RWPE1 (cell line): ENCODE results near the gene HBE1.

Source experiments
- CTCF ChIA-PET: fragments of 350-600 bp; sonication (Branson Sonifier 250); formaldehyde crosslinking; extraction: SDS; loops from one replicate; lab custom pipeline; 2021; lab: Yijun Ruan, JAX
- POLR2A ChIA-PET: fragments of 400-600 bp; formaldehyde crosslinking; extraction: SDS; loops from one replicate; lab custom pipeline; 2020; ENCODE audit warnings: antibody characterized with exemption; ENCODE audit not compliant: low non-redundant PET; lab: Yijun Ruan, JAX
- DNase-seq: peaks from one replicate; pipeline ENCODE4 v3.0.0; 2012; ENCODE audit warnings: low spot score
- H3K27ac ChIP-seq: fragments of 450-650 bp; 2 replicates; pipeline ENCODE4 v1.5.1; 2017
- CTCF ChIP-seq: fragments of 450-650 bp; conservative IDR thresholded peaks from 2 replicates; pipeline ENCODE4 v1.5.1; 2017; ENCODE audit warnings: low read depth, mild to moderate bottlenecking

HBE1 gene

DNA sequence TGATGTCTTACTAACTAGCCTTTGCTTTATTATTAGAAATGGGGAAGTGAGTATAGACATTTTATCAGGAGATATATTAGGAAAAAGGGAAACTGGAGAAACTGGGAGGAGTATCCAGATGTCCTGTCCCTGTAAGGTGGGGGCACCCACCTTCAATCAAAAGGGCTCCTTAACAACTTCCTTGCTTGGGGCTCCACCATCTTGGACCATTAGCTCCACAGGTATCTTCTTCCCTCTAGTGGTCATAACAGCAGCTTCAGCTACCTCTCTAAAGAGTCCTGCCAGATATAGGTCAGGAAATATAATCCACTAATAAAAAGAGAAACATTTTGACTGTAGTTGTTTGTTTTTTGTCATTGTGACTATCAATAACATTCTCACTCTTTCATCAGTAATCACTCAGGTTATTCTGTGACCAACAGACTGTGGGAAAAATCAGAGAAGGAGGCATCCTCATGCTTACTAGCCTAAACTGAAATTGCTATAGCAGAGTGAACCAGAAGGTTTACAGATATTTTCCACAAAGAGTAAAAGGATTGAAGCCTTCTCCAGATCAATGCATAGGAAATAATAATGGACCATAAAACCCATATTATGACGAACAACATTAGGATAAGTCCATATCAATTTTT lies 21.6 kb upstream of the HBE1 start:
- ChIA-PET POLR2A (no interaction called here), CTCF (interaction anchor here (0.6 to 1.3 kb wide), 9 partner anchors 9 to 665 kb away, joined by 3 to 5 read pairs (median 3); partner anchors contain the start of gene OR51D1)
- DNase-seq = peak; percentile 33
- TF ChIP-seq CTCF = peak; percentile 54
- H3K27ac ChIP-seq = no peak overlapping the region

GRCh38 chr11:5290106-5290505 lies 20.4 kb upstream of the HBE1 start:
- no peak for DNase-seq
- no peak for TF ChIP-seq CTCF
- CTCF ChIA-PET = no interaction called here
- POLR2A ChIA-PET = no interaction called here
- H3K27ac ChIP-seq = no peak overlapping the region

DNA sequence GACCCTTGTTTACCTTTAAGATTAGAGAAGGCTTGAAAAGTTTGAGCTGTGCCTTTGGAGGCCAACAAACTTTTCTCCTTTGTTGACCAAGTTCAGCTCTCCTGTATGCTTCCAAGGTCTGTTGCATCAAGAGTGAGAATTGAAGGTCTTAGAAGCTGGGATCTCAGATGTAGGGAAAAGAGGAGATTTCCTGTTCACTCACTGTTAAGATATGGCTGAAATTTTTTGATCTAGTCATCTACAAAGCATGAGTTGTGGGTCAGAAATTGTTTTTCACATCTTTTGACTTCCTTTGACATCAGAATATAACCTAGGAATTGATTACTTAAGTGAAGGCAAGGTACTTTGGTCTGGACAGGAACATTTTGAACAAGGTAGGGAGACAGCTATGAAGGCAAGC lies 20.0 kb upstream of the HBE1 start:
- TF ChIP-seq CTCF = no peak
- DNase-seq = no peak
- ChIA-PET CTCF (interaction anchor here (0.6 to 0.8 kb wide), 2 partner anchors 8 to 662 kb away, joined by 3 read pairs; no protein-coding TSS in a partner anchor), POLR2A (no interaction called here)
- no peak overlapping the region for H3K27ac ChIP-seq

- no peak overlapping the region for H3K27ac ChIP-seq
- no peak for TF ChIP-seq CTCF
- ChIA-PET CTCF (interaction anchor here (0.6 to 0.8 kb wide), 2 partner anchors 8 to 661 kb away, joined by 3 read pairs; no protein-coding TSS in a partner anchor), POLR2A (no interaction called here)
- DNase-seq = no peak
Measured at GRCh38 chr11:5288906-5289550, 19.3 kb upstream of the HBE1 start.

DNA sequence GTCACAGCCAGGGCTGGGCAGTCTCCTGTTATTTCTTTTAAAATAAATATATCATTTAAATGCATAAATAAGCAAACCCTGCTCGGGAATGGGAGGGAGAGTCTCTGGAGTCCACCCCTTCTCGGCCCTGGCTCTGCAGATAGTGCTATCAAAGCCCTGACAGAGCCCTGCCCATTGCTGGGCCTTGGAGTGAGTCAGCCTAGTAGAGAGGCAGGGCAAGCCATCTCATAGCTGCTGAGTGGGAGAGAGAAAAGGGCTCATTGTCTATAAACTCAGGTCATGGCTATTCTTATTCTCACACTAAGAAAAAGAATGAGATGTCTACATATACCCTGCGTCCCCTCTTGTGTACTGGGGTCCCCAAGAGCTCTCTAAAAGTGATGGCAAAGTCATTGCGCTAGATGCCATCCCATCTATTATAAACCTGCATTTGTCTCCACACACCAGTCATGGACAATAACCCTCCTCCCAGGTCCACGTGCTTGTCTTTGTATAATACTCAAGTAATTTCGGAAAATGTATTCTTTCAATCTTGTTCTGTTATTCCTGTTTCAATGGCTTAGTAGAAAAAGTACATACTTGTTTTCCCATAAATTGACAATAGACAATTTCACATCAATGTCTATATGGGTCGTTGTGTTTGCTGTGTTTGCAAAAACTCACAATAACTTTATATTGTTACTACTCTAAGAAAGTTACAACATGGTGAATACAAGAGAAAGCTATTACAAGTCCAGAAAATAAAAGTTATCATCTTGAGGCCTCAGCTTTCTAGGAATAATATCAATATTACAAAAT lies 18.6 kb upstream of the HBE1 start:
- no peak for DNase-seq
- no peak overlapping the region for H3K27ac ChIP-seq
- ChIA-PET CTCF (no interaction called here), POLR2A (no interaction called here)
- TF ChIP-seq CTCF = no peak

DNA sequence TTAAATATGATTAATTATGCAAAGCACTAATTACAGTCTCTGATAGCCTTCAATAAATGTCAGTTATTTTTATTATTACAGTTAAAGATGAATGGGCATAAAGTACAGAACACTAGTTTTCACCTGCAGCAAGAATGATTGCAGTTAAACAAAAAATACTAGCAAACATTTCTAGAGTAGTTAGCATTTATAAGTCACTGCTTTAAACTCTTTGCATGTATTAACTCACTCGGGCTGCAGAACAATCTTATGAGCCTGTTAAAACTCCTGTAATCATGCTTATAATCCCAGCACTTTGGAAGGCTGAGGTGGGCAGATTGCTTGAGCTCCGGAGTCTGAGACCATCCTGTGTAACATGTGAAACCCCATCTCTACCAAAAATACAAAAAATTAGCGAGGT lies 17.2 kb upstream of the HBE1 start:
- no peak overlapping the region for H3K27ac ChIP-seq
- ChIA-PET CTCF (interaction anchor here (0.6 kb wide), 1 partner anchor 1114 kb away, joined by 3 read pairs; no protein-coding TSS in a partner anchor), POLR2A (no interaction called here)
- no peak for DNase-seq
- no peak for TF ChIP-seq CTCF
